HG03196 (cell line): ENCODE data around the gene CHTF18.
"Not testable (repeated sequence)": the region's sequence is repeated elsewhere in the genome, so short reads cannot be mapped to it uniquely, and the experiment has no call there.

Source experiments
- ATAC-seq: cut with Tn5 transposase; IDR thresholded peaks from one replicate; pipeline ENCODE4 v1.9.1; 2021; ENCODE audit not compliant: unreplicated experiment

Gene CHTF18

GRCh38 chr16:825341-826061 is 37.1 kb downstream of the CHTF18 start:
- no peak for ATAC-seq

- ATAC-seq = no peak
These were observed 39.1 kb downstream of the CHTF18 start for GRCh38 chr16:827513-827912.

- ATAC-seq = no peak
These were observed 40.5 kb downstream of the CHTF18 start for GRCh38 chr16:828891-829290.

GRCh38 chr16:830107-830870 is 41.9 kb downstream of the CHTF18 start:
- ATAC-seq = no peak

GRCh38 chr16:830871-831570 is 42.6 kb downstream of the CHTF18 start:
- no peak for ATAC-seq

GRCh38 chr16:831571-832413 is 43.4 kb downstream of the CHTF18 start:
- ATAC-seq = no peak

GRCh38 chr16:832652-833336 is 44.4 kb downstream of the CHTF18 start:
- ATAC-seq = no peak

GRCh38 chr16:833411-833810 is 45.0 kb downstream of the CHTF18 start:
- no peak for ATAC-seq

- ATAC-seq = no peak
These were observed 47.0 kb downstream of the CHTF18 start for GRCh38 chr16:835373-835772.

GRCh38 chr16:836221-836620 is 47.8 kb downstream of the CHTF18 start:
- ATAC-seq = no peak

- ATAC-seq = not testable (repeated sequence)
These were observed 48.4 kb downstream of the CHTF18 start for GRCh38 chr16:836822-837221.

- no peak for ATAC-seq
These were observed 50.3 kb downstream of the CHTF18 start for GRCh38 chr16:838741-839140.

- ATAC-seq = no peak
These were observed 51.4 kb downstream of the CHTF18 start for GRCh38 chr16:839643-840408.

- no peak for ATAC-seq
These were observed 52.4 kb downstream of the CHTF18 start for GRCh38 chr16:840561-841454.

- ATAC-seq = no peak
These were observed 53.1 kb downstream of the CHTF18 start for GRCh38 chr16:841455-842060.

- no peak for ATAC-seq
These were observed 53.6 kb downstream of the CHTF18 start for GRCh38 chr16:842061-842476.

GRCh38 chr16:842711-843560 is 54.5 kb downstream of the CHTF18 start:
- ATAC-seq = no peak
